Activated effector memory CD4-positive, alpha-beta T cell treated with anti-CD3 and anti-CD28 coated beads, Interleukin-2, amount 50 U/mL, for 16 hours (primary cell): ENCODE results near the gene ZMYM1.
"Not testable (repeated sequence)": the region's sequence is repeated elsewhere in the genome, so short reads cannot be mapped to it uniquely, and the experiment has no call there.

Experiments
- DNase-seq: peaks from one replicate; pipeline ENCODE4 v3.0.0-alpha.2; 2020

Gene ZMYM1

DNA sequence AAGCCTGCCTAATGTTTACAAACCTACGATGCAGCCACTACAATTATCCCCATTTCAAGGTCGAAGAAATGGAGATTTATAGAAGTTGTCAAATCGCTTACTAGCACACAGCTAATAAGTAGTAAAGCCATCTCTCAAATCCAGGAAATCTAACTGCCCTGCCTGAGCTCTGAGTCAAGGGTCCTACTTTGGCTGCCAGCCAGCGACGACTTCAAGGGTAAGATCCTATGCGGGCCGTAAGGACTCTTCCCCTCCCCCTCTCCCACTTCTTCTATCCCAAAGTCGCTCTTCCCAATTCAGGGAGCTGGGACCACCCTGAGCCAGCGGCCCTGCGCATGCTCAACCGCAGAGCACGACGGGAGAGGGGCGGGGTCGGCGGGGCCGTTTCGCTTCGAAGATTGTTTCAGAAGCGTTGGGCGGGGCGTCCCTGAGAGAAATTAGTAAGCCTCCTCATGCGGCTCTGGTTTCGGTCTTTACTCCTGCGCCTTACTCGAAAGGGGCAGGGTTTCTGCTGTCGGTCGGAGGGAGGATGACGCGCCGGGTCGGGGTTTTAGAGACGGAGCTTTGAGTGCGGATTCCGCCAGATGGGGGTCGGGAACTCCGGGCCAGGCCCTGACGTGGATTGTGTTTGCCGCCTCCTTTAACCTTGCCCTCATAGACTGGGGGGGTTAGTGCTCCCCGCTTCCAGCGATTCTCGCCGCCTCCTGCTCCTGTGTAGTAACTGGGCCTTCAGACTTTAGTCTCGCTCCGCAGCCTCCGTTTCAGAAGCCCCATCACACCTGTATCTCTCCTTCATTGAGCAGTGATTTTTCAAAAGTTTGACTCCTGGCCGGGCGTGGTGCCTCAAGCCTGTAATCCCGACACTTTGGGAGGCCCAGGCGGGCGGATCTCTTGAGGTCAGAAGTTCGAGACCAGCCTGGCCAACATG, at the start of gene ZMYM1:
Gene ZMYM1, plus strand, starts transcription at position 383 of the 928 bp plus-strand sequence. CDS start 14,603 bp downstream, outside the sequence.
- DNase-seq, result peak; percentile 95

DNA sequence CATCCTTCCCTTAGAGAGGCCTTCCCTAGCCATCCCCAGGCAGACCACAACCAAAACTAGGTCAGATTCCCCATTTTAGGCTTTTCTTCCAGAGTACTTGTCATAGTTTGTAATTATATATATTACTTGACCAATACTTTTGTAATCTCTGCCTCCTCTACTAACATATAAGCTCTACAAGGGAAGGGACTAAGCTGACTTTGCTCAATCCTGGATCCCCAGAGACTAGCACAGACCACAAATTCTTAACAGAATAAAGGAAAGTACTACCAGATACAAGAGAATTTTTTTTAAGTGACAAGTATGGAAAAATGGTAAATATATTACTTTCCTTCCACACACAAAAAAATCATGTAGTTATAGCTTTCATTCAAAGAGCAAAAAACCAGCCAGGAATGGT, 49.4 kb upstream of the ZMYM1 start:
- no peak for DNase-seq

DNA sequence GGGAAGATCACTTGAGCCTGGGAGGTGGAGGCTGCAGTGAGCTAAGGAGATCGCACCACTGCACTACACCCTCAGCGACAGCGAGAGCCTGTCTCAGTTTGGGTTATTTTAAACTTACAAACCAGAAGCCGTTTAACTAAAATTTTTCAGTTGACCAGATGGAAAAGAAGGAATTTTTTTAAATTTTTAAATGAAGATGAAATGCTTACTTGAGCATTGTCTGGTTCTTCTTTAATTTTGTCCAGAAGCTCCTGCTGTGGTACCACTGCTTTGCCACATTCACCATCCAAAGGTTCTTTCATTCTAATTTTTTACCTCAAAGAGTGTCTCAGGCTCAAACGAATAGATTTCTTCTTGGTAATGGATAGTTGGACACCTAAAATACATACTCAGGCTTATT, 48.8 kb upstream of the ZMYM1 start:
- DNase-seq, result no peak

DNA sequence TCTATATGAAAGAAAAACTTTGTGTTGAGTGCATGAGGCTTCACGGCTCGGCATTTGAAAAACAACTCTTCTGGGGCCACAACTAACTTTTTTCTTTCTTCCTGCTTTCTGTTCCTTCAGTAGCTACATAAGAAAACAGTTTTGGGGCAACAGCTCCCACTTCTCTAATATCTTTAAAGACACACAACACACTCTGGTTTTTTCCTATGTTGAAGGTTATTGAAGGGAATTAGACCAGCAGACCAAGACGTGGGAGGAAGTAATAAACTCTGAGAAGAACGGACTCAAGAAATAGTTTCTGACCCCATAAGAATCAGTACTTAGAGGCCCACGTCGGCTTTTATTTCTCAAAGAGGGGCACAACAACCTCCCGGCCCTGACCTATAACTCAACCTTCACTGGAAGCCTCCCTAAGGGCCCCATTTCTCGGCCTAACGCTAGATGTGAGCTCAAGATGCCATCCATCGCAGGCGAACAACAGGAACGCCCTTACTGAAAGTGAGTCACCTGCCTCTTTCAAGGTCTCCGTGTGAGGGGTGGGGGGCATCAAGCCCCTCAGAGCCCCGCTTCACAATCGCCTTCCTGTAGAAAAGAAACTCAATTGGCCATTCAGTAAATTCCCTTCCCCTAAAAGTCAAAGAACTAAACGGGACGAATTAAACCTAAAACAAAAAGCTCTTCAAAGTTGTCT, 48.3 kb upstream of the ZMYM1 start:
- DNase-seq, result peak; percentile 79

DNA sequence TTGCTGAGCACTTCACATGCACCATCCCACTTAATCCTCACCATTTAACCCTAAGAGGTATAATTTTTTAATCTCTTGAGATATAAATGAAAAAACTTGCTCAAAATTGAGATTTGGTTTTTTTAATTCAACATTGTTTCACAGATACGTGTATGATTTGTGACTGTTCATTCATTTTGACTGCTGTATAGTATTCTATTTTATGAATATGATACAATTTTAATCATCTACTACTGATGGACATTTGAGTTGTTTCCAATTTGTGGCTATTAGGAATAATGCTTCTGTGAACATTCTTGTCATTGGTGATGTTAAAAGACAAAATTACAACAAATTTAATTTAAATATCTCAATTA, 46.8 kb upstream of the ZMYM1 start:
- no peak for DNase-seq

DNA sequence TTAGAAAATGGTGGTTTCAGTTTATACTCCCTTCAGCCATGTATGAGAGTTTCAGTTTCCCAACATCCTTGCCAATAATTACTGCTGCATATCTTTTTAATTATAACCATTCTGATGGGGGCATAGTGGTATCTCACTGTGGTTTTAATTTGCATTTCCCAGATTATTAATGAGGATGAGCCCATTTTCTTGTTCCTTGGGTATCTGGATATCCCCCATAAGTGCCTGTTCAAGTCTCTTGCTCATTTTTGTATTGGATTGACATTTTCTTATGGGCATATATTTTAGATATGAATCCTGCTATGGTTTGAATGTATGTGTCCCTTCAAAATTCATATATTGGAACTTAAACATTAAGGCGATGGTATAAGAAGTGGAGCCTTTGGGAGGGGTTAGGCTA, 45.8 kb upstream of the ZMYM1 start:
- no peak for DNase-seq

DNA sequence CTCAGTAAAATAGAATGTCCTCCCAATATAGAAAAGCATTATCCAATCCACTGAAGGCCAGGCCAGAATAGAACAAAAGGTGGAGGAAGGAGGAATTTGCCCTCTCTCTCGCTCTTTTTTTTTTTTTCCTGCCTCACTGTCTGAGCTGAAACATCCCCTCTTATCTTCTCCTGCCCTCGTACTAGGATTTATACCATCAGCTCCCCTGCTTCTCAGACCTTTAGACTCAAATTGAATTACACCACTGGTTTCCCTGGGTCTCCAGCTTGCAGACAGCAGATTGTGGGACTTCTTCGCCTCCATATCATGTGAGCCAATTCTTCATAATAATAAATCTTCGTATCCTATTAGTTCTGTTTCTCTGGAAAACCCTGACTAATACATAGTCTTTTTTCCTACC, 42.6 kb upstream of the ZMYM1 start:
- no peak for DNase-seq

DNA sequence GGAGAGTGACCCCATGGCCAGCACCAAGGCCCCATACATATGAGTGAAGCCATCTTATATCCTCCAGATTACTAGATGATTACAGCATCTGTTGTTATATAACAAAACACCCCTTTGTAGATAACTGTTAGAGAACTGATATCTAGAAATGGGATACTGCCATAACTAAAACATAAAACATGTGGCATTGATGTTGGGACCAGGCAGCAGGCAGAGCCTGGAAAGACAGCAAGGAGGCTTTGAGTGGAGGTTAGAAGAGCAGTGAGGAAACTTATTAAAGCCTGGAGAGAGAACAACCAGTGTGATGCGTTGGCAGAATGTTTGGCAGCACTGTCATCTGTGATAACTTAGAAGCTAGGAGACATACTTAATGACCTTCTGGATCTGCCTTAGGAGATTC, 42.0 kb upstream of the ZMYM1 start:
- DNase-seq, result no peak

DNA sequence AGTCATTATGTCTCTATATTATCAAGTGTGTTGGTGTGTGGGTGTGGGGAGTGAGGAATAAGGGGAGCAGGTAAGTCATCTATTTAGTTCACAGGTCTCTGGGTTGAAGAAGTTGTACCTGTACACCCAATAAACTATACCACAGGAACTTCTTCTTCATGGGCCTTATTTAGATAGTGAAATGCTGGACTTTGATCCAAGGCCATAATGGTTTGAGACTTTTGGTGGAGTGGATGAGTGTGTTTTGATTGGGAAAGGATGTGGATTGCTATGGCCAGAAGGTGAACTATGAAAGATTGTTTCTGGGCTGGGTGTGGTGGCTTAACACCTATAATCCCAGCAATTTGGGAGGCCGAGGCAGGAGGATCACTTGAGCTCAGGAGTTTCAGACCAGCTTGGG, 40.5 kb upstream of the ZMYM1 start:
- DNase-seq, result no peak

DNA sequence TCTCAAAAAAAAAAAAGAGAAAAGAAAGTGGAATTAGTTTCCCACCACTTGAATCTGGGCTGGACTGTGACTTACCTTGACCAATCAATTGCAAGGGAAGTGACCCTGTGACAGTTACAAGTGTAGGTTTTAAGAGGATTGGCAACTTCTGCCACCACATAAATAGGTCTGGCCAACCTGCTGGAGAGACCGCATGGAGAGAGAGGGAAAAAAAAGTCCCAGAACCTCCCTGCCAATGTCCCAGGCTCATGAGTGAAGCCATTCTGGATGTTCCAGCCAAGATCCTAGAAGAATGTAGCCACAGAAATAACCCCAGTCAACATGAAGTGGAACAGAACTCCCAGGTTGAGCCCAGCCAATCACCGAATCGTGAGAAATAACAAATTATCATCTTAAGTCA, 35.7 kb upstream of the ZMYM1 start:
- no peak for DNase-seq

DNA sequence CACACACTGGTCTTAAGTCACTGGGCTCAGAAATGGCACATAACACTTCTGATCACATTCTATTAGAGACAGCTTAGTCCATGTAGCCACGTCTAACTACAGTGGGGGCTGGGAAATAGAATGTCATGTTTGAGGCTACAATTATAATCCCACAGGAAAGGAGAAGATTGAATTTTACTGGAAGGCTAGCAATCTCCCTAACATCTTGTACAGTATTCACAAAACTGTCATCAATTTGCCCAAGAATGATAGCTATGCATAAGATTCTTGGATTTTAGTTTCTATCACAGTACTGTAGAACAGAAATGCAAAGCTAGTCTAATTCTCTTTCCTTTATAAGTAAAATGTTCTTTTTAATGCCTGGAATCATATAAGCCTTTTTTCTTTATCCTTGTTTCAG, 34.8 kb upstream of the ZMYM1 start:
- no peak for DNase-seq

DNA sequence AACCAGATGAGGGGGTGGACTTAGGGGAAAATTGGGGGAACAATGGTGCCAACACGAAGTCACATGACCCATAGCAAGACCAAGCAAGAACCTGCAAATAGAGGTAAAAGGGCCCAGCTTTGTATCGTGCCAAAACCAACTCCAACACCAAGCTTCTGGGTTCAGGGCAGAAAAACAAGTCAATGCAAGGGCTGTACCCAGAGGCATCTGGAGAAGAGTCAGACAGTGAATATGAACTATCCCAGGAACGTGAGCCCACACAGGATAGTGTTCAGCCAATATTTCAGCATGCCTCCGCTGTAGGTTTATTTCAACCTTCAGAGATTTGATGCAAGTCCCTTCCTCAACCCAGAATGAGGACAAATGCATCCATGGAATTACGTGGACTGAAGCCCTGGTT, 32.5 kb upstream of the ZMYM1 start:
- DNase-seq, result no peak

DNA sequence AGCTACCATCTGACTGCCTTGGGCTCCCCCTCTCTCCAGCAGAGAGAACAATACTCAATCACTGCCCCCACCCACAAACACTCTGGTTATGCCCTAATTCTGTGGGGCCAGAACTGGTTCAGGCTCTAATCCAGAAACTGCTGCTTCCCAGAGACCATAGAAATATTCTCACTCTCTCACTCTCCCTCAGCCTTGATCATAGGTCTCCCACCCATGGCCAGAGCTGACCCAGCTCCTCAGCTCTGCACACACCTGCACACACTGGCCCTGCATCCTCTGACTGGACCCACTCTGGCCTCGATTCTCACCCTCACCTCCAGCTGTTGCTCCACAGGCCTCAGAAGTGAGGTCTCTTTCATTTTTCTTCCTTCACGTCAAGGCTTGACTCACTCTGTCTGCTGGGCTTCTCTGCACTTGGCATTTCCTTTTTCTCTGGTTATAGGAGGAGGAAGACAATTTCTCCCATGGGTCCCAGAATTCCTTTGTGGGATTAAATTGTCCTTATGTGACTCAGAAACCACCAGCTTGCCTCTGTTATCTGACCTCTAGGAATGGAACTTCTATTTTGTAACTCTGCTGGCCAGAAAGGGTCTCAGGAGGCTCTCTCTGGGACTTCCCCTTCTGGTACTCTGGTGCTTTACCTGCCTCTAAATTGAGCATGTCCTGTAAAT, 31.9 kb upstream of the ZMYM1 start:
- DNase-seq, result no peak

DNA sequence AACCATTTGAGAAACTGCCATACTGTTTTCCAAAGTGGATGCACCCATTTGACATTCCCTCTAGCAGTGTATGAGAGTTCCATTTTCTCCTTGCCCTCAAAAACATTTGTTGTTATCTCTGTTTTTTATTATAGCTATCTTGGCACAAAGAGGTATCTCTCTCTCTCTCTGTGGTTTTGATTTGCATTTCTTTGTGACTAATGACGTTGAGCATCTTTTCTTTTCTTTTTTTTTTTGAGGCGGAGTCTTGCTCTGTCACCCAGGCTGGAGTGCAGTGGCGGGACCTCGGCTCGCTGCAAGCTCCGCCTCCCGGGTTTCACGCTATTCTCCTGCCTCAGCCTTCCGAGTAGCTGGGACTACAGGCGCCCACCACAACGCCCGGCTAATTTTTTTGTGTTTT, 30.1 kb upstream of the ZMYM1 start:
- no peak for DNase-seq

DNA sequence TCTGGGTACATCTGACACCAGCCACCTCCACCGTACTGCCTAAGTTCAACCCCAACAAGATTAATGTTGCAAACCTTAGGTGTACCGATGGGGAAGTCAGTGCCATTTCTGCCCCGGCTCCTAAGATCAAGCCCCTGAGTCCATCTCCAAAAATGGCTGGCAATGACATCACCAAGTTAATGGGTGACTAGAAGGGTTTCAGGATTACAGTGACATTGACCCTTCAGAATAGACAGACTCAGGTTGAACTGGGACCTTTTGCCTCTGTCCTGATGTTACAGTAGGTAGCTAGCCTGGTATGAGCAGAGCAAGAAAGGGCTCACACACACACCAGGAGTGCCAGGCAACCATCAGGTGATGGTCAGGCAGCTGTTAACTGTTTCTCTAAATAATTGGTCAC, 25.8 kb upstream of the ZMYM1 start:
- no peak for DNase-seq

DNA sequence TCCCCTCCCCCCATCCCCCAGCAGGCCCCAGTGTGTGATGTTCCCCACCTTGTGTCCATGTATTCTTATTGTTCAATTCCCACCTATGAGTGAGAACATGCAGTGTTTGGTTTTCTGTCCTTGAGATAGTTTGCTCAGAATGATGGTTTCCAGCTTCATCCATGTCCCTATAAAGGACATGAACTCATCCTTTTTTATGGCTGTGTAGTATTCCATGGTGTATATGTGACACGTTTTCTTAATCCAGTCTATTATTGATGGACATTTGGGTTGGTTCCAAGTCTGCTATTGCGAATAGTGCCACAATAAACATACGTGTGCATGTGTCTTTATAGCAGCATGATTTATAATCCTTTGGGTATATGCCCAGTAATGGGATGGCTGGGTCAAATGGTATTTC, 24.9 kb upstream of the ZMYM1 start:
- DNase-seq, result not testable (repeated sequence)

DNA sequence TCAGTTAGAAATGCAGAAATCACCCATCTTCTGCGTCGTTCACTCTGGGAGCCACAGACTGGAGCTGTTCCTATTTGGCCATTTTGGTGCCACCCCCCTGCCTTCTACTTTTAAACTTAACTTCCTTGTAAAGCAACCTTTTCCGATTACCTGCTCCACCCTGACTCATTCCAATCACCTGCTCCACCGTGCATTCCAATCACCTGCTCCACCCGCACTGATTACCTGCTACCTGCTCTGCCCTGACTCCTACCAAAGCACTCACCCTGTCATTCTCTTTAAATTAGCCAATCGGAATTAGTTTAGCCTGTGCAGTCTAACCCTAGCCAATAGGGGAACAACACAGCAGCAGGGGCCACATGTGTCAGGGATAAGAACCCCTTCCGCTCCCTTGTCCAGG, 20.9 kb upstream of the ZMYM1 start:
- not testable (repeated sequence) for DNase-seq

DNA sequence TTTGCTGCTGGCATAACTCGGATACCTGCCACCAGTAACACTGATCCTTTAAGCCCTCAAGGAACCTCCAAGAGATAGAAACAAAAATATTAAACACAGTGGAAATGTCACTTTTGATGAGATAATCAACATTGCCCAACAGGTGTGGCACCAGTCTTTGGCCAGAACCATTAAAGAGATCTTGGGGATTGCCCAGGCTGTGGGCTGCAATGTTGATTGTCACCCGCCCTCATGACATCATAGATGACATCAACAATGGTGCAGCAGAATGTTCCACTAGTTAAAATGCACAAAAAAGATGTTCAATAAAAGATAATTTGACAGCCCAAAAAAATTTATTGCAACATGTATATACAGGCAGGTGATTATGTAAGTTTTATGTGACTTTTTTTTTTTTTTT, 20.2 kb upstream of the ZMYM1 start:
- DNase-seq, result no peak

DNA sequence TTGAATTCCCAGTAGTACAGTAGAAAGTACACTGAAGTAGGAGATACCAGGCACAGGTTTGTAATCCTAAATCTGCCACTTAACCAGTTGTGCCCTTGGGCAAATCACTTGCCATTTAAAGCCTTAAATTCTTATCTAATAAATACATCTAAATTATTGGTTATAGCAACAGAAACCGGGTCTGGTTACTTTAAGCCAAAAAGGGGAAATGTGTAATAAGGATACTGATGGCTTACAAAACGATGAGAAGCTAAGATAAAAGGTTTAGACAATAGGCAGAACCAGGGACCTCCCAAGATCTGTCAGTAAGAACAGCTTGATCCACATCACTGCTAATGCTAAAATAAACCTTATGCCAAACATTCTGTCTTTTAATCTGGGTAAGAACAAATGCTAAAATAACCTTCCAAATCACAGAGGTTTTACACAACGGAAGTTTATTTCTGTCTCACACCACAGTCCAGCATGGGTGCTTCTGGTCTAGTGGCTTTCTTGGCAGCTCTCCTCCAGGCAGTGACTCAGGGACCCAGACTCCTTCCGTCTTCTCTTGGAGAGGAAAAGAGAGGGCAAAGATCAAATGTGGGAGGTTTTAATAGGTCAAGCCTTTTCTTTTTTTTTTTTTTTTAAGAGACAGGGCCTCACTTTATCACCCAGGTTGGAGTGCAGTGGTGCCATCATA, 16.5 kb upstream of the ZMYM1 start:
- DNase-seq, result no peak

DNA sequence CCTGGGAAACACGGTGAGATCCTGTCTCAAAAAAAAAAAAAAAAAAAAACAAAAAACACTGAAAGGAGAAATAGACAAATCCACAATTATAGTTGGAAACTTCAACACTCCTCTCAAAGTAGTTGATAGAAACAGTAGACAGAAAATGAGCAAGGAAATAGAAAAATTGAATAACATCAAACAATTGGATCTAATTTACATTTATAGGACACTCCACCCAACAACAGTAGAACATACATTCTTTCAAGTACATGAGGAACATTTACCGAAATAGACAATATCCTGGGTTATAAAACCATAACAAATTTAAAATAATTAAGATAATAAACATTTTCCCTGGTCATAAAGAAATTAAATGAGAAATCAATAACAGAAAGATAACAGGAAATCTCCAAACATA, 14.9 kb upstream of the ZMYM1 start:
- no peak for DNase-seq

DNA sequence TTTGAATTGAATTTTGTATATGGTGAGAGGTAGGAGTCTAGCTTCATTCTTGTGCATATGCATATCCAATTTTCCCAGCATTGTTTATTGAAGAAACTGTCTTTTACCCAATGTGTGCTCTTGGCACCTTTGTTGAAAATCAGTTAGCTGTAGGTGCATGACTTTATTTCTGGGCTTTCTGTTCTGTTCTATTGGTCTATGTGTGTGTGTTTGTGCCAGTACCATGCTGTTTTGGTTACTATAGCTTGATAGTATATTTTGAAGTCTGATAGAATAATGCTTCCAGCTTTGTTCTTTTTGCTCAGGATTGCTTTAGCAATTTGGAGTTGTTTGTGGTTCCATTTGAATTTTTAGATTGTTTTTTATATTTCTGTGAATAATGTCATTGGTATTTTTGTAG, 9.4 kb upstream of the ZMYM1 start:
- no peak for DNase-seq

DNA sequence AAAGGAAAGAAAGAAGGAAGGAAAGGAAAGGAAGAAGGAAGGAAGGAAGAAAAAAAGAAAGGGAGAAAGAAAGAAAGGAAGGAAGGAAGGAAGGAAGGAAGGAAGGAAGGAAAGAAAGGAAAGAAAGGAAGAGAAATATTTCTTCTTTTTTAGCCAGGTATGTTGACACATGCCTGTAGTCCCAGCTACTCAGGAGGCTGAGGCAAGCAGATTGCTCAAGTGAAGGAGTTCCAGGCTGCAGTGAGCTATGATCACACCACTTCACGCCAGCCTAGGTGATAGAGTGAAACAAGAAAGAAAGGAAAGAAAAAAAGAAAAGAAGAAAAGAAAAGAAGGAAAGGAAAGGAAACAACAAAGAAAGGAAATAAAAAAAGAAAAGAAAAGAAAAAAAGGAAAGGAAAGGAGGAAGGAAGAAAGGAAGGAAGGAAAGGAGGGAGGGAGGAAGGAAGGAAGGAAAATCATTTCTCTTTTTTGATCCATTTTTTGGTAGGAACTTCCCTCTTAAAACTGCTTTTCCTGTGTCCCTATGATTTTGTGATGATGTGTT, 5.8 kb upstream of the ZMYM1 start:
- no peak for DNase-seq

DNA sequence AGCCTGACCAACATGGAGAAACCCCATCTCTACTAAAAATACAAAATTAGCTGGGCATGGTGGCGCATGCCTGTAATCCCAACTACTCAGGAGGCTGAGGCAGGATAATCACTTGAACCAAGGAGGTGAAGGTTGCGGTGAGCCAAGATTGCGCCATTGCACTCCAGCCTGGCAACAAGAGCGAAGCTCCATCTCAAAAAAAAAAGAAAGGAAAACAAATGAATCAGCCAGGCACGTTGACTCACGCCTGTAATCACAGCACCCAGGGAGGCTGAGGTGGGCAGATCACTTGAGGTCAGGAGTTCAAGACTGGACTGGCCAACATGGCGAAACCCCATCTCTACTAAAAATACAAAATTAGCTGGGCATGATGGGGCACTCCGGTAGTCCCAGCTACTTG, 2.8 kb upstream of the ZMYM1 start:
- DNase-seq, result not testable (repeated sequence)
